ENCODE results near the gene SLC7A14.

SLC7A14 gene

DNA sequence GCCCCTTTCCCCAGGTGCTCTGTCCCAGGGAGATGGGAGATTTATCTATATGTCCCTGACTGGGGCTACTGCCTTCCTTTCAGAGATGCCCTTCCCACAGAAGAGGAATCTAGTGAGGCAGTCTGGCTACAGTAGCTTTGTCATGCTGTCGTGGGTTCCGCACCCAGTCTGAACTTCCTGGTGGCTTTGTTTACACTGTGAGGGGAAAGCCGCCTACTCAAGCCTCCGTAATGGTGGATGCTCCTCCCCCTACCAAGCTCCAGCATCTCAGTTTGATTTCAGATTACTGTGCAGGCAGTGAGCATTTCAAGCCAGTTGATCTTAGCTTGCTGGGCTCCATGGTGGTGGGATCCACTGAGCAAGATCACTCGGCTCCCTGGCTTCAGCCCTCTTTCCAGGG, 35.4 kb upstream of the SLC7A14 start:
- Histone ChIP-seq H3K4me3 (ENCODE audit: low read length) (no peak overlapping the region), H3K27me3 (ENCODE audit: low read depth, low read length) (peaks cover 70% of the 10 kb centered on the region), H4K20me1 (ENCODE audit: insufficient read depth, low read length) (peaks cover 14% of the 10 kb centered on the region; the same call in 1 of the 2 replicates), H3K9me3 (ENCODE audit: insufficient read depth, low read length) (no peaks in the 10 kb centered on the region), H3K27ac (ENCODE audit: low read length) (no peak overlapping the region), H3K36me3 (replicated peaks; ENCODE audit: low read depth, low read length) (no peaks in the 10 kb centered on the region), H3K4me2 (ENCODE audit: low read length) (no peak overlapping the region), H3K9ac (ENCODE audit: low read length) (no peak overlapping the region), H2AFZ (ENCODE audit: low read depth, low read length) (no peak overlapping the region), H3K4me1 (ENCODE audit: low read length) (no peaks in the 10 kb centered on the region), H3K79me2 (ENCODE audit: low read length) (no peaks in the 10 kb centered on the region)
- no peak for TF ChIP-seq EZH2phosphoT487 (IDR thresholded peaks at IDR 0.05; ENCODE audit: low read depth)
- TF ChIP-seq, protein P1, sequence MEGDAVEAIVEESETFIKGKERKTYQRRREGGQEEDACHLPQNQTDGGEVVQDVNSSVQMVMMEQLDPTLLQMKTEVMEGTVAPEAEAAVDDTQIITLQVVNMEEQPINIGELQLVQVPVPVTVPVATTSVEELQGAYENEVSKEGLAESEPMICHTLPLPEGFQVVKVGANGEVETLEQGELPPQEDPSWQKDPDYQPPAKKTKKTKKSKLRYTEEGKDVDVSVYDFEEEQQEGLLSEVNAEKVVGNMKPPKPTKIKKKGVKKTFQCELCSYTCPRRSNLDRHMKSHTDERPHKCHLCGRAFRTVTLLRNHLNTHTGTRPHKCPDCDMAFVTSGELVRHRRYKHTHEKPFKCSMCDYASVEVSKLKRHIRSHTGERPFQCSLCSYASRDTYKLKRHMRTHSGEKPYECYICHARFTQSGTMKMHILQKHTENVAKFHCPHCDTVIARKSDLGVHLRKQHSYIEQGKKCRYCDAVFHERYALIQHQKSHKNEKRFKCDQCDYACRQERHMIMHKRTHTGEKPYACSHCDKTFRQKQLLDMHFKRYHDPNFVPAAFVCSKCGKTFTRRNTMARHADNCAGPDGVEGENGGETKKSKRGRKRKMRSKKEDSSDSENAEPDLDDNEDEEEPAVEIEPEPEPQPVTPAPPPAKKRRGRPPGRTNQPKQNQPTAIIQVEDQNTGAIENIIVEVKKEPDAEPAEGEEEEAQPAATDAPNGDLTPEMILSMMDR (IDR thresholded peaks at IDR 0.05; ENCODE audit: low read depth, low read length) = no peak

DNA sequence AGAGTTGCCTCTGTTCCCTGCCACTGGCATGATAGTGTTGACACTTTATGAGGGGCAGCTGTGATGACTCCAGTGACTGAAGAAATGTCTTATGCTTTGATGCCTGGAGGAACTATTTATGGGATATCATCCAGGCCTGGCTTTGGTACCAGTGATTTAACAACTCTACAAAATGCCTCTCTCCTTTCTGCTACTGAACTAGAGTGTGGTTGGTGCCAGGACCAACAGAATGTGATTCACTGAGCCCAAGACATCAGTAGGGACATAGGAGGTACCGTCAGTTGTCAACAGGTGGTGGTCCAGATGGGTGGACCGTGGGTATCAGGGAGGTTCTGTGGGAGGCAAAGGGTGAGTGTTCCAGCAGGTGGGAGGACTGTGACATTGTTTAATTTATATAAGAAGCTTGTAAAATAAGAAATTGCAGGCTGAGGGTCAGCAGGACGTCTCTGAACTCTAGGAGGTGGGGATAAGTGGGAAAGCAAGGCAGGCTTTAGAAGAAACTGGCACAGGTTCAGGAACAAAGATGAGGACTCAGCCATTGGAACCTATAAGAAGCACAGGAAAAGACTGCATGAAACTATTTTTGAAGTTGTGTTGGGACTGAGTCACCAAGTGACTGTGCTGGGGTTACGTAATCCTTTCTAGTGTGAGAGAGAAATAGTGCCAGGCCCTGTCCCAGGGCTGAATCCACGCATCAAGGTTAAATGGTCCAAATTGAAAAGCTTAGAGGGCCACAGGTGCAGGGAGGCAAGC, 28.5 kb upstream of the SLC7A14 start:
- no peak overlapping the region for H3K4me2 ChIP-seq (ENCODE audit: low read length)
- H3K9ac ChIP-seq (ENCODE audit: low read length) = no peak overlapping the region
- peaks cover 52% of the 10 kb centered on the region for H3K27me3 ChIP-seq (ENCODE audit: low read depth, low read length)
- no peaks in the 10 kb centered on the region for H3K9me3 ChIP-seq (ENCODE audit: insufficient read depth, low read length)
- no peak for TF ChIP-seq EZH2phosphoT487 (IDR thresholded peaks at IDR 0.05; ENCODE audit: low read depth)
- TF ChIP-seq, protein P1 (IDR thresholded peaks at IDR 0.05; ENCODE audit: low read depth, low read length) = no peak
- no peaks in the 10 kb centered on the region for H3K79me2 ChIP-seq (ENCODE audit: low read length)
- H3K4me3 ChIP-seq (ENCODE audit: low read length) = no peak overlapping the region
- no peak overlapping the region for H2AFZ ChIP-seq (ENCODE audit: low read depth, low read length)
- H3K27ac ChIP-seq (ENCODE audit: low read length) = no peak overlapping the region
- H4K20me1 ChIP-seq (ENCODE audit: insufficient read depth, low read length) = peaks cover 4% of the 10 kb centered on the region; the same call in 1 of the 2 replicates
- no peaks in the 10 kb centered on the region for H3K36me3 ChIP-seq (replicated peaks; ENCODE audit: low read depth, low read length)
- H3K4me1 ChIP-seq (ENCODE audit: low read length) = no peaks in the 10 kb centered on the region

DNA sequence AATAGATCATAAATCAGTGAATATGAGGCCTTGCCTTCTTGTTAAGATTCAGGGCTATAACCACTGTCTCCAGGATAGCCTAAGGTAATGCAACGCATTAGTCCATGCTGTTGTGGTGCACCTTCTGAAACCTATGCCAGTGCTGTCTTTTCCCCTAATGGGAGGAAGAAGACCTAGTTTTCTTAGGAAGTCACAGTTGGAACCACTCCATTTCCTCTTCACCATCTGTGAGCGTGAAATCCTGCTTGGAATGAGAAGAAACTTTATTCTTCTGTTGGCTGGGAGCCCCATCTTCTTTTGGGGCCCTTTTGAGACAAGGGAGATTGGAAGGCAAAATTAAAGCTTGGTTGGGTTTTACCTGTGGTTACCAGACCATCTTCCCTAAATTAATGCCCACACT, 25.9 kb upstream of the SLC7A14 start:
- H3K4me3 ChIP-seq (ENCODE audit: low read length) = no peak overlapping the region
- H3K27me3 ChIP-seq (ENCODE audit: low read depth, low read length) = peaks cover 64% of the 10 kb centered on the region
- no peaks in the 10 kb centered on the region for H3K79me2 ChIP-seq (ENCODE audit: low read length)
- no peak overlapping the region for H3K4me2 ChIP-seq (ENCODE audit: low read length)
- H3K9ac ChIP-seq (ENCODE audit: low read length) = no peak overlapping the region
- no peaks in the 10 kb centered on the region for H3K4me1 ChIP-seq (ENCODE audit: low read length)
- TF ChIP-seq EZH2phosphoT487 (IDR thresholded peaks at IDR 0.05; ENCODE audit: low read depth) = no peak
- TF ChIP-seq, protein P1 (IDR thresholded peaks at IDR 0.05; ENCODE audit: low read depth, low read length) = no peak
- no peaks in the 10 kb centered on the region for H3K36me3 ChIP-seq (replicated peaks; ENCODE audit: low read depth, low read length)
- no peaks in the 10 kb centered on the region for H3K9me3 ChIP-seq (ENCODE audit: insufficient read depth, low read length)
- H3K27ac ChIP-seq (ENCODE audit: low read length) = no peak overlapping the region
- H2AFZ ChIP-seq (ENCODE audit: low read depth, low read length) = no peak overlapping the region
- peaks cover 4% of the 10 kb centered on the region; the same call in 1 of the 2 replicates for H4K20me1 ChIP-seq (ENCODE audit: insufficient read depth, low read length)

DNA sequence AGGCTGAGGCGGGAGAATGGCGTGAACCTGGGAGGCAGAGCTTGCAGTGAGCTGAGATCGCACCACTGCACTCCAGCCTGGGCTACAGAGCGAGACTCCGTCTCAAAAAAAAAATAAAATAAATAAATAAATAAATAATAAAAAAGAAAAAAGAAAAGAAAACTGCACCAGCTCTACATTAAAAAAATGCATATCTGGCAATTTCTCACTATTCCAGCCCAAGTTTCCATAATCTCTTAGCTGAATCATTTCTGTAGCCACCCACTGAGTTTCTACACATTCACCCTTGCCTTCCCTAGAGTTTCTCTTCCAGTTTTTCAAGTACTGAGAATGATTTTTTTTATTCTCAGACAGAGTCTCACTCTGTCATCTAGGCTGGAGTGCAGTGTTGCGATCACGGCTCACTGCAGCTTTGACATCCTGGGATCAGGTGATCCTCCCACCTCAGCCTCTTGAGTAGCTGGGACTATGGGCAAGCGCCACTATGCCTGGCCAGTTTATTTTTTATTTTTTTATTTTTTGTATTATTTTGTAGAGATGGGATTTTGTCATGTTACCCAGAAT, 24.5 kb upstream of the SLC7A14 start:
- Histone ChIP-seq H3K79me2 (ENCODE audit: low read length) (no peaks in the 10 kb centered on the region), H4K20me1 (ENCODE audit: insufficient read depth, low read length) (peaks cover 4% of the 10 kb centered on the region; the same call in 1 of the 2 replicates), H3K4me3 (ENCODE audit: low read length) (no peak overlapping the region), H3K4me2 (ENCODE audit: low read length) (no peak overlapping the region), H2AFZ (ENCODE audit: low read depth, low read length) (no peak overlapping the region), H3K9me3 (ENCODE audit: insufficient read depth, low read length) (no peaks in the 10 kb centered on the region), H3K4me1 (ENCODE audit: low read length) (no peaks in the 10 kb centered on the region), H3K27me3 (ENCODE audit: low read depth, low read length) (peaks cover 78% of the 10 kb centered on the region), H3K9ac (ENCODE audit: low read length) (no peak overlapping the region), H3K36me3 (replicated peaks; ENCODE audit: low read depth, low read length) (no peaks in the 10 kb centered on the region), H3K27ac (ENCODE audit: low read length) (no peak overlapping the region)
- TF ChIP-seq, protein P1 (IDR thresholded peaks at IDR 0.05; ENCODE audit: low read depth, low read length) = no peak
- no peak for TF ChIP-seq EZH2phosphoT487 (IDR thresholded peaks at IDR 0.05; ENCODE audit: low read depth)

All from OCI-LY3 (cell line).